Middle frontal gyrus (tissue), 1 donor: ENCODE results near the gene GNA15.

Experiments
- DNase-seq: peaks from one replicate; pipeline ENCODE4 v3.0.0-alpha.2; 2015; ENCODE audit warnings: low spot score; ENCODE audit errors: extremely low spot score

GNA15 gene

DNA sequence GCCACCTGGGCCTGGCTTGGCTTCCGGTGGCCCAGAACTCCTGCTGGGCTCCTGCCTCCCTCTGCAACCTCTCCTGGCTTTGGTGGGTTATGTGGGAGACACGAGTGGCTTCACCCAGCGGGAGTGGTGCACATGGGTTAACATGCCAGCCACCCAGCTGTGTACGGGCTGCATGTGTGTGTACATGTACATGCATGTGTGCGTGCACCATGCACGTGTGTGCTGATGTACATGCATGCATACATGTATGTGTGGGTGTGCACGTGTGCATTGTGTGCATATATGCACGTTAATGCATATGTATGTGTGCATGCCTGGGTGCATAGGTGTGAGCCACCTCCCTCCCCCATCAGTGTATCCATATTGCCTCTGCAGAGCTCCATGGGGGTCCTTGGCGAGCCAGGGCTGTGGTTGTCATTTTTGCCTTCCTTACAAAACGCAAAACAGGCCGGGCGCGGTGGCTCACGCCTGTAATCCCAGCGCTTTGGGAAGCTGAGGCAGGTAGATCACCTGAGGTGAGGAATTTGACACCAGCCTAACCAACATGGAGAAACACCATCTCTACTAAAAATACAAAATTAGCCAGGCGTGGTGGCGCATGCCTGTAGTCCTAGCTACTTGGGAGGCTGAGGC, 29.2 kb upstream of the GNA15 start:
- DNase-seq, result no peak

DNA sequence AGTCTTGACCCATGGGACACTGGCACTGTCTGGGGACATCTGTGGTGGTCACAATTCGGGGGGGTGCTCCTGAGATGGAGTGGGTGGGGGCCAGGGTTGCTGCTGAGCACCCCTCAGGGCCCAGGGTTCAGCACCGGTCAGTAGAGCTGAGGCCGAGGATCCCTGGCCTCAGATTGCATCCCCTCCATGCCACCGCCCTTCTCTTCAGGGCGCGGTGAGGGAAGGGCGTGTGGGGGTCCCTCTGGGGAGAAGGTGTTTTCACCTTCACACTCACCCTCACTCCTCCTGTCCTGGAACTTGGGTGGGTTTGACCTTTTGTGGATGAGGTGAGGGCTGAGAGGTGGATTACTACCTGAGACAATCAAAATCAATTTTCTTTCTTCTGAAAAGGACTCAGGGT, 28.2 kb upstream of the GNA15 start:
- no peak for DNase-seq

GRCh38 chr19:3108775-3109174, 27.1 kb upstream of the GNA15 start:
- DNase-seq, result no peak

GRCh38 chr19:3109491-3109890, 26.3 kb upstream of the GNA15 start:
- DNase-seq, result no peak

DNA sequence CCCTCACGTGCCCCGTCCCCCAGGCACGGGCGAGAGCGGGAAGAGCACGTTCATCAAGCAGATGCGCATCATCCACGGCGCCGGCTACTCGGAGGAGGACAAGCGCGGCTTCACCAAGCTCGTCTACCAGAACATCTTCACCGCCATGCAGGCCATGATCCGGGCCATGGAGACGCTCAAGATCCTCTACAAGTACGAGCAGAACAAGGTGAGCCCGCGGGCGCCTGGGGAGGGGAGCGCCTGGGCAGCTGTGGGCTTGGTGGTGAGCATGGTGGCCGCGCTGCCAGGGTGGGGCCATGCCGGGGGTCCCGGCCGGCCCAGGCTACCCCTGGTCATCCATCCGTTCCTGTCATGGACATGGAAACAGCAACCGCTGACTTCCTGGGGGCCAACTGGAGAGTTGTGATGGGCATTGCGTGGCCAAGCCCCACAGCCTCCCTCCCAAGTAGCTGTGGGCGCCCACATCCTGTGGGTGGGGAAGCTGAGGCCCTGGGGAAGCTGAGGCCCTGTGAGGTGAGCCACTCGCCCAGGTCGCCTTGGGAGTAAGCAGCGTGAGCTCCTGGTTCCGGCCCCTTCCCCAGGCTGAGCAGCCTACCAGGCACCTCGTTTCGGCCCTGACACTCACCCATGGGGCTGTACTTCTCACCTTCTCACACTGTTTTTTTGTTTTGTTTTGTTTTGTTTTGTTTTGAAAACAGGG, 25.6 kb upstream of the GNA15 start:
- no peak for DNase-seq

- no peak for DNase-seq
These were observed 24.1 kb upstream of the GNA15 start for GRCh38 chr19:3111586-3112247.

DNA sequence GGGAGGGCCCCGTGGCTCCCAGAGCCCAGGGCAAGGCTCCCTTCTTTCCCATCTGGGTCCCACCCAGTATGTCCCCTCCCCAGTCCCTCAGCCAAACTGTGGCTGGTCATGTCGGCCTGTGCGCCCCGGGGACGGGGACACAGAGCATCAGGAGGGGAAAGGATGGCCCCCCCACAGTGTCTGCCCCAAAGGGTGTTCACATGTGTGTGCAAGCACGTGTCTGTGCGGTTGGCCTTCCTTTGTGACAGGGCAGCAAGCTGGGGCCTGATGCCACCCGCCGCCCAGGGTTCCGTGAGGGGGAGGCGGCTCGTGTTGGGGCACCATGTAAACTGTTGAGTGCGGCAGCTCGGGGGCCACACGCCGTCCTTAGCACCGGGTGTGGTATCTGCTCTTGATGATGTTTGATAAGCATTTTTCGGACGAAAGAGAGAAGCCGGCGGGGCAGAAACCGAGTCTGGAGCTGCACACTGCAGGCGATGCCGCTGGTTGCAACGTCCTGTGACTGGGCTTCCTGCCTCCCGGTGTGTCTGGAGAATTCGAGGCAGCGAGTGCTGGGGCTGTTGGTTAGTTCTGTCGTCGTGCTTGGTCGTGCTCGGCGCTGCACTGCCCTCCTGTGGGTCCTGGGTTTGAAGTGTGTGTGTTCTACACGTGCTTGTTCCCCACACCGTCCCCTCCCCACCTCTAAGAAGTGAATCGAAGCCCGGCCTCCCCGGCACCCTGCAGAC, 23.3 kb upstream of the GNA15 start:
- DNase-seq, result no peak

DNA sequence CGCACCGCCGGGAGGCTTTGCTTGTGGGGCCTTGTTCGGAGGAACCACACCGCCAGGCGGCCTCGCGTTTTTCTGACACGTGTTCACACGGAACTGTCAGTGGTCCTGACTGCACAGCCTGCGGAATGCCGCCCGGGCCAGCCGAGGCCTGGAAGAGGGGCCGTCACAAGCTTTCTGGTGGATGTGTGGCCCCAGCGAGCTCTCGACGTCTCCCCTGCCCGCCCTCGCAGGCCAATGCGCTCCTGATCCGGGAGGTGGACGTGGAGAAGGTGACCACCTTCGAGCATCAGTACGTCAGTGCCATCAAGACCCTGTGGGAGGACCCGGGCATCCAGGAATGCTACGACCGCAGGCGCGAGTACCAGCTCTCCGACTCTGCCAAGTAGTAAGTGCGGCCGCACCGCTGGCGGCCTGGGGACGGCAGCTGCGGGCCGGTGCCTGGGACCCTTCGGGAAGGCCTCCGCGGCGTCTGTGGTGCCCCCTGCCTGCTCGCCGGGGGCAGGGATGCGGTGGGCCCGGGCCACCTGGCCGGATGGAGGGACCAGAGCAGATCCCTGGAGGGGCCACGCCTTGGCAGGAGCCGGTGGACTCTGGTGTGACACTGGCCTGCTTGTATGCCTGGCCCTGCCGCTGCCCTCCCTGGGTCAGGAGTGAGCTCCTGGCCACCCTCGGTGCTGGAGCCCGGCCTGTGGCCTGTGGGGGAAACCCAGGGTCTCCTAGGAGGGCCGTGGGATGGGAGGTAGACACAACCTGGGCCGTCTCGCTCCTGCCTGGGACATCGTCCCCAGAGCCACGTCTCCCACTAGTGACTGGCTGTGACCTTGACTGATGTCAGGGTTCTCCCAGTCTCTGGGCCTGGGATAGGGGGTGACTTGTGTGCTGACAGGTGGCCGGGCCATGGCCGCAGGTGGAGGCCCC, 22.5 kb upstream of the GNA15 start:
- no peak for DNase-seq

GRCh38 chr19:3114018-3114726, 21.7 kb upstream of the GNA15 start:
- no peak for DNase-seq

- DNase-seq, result no peak
These were observed 21.0 kb upstream of the GNA15 start for GRCh38 chr19:3114811-3115210.

DNA sequence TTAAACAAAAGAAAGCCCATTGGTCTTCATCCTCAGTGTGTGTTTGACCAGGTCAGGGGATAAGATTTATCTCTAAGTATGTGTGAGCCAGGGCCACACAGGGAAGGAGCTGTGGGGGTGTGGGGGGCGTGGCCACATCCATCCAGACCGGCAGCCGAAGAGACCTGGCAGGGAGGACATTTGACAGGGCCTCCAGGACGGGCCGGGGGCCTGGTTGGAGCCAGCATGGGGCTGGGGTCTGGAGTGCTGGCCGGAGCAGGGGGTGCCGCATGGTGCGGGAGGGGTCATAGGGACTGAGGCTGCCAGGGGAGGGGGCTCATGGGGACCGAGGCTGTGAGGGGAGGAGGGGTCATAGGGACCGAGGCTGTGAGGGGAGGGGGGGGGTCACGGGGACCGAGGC, 20.4 kb upstream of the GNA15 start:
- no peak for DNase-seq

GRCh38 chr19:3115916-3116602, 19.8 kb upstream of the GNA15 start:
- no peak for DNase-seq

DNA sequence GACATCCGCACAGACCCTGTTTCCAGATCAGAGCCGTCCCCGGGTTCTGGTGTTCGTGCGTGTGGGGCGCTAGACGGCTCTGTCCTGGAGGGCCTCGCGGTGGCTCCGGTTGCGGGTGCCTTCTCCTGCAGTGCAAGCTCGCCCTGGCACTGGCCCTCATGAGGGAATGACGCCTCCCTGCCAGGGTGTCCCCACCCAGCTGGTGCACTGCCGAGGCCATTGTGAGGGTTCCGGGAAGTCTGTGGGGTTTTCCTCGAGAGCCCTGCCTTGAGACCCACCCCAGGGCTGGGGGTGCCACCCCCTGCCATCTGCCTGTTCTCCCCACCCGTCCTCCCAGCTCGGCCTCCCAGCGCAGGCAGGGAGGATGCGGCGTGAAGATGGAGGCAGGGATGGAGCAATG, 19.2 kb upstream of the GNA15 start:
- DNase-seq, result no peak

GRCh38 chr19:3117716-3118115, 18.1 kb upstream of the GNA15 start:
- no peak for DNase-seq

DNA sequence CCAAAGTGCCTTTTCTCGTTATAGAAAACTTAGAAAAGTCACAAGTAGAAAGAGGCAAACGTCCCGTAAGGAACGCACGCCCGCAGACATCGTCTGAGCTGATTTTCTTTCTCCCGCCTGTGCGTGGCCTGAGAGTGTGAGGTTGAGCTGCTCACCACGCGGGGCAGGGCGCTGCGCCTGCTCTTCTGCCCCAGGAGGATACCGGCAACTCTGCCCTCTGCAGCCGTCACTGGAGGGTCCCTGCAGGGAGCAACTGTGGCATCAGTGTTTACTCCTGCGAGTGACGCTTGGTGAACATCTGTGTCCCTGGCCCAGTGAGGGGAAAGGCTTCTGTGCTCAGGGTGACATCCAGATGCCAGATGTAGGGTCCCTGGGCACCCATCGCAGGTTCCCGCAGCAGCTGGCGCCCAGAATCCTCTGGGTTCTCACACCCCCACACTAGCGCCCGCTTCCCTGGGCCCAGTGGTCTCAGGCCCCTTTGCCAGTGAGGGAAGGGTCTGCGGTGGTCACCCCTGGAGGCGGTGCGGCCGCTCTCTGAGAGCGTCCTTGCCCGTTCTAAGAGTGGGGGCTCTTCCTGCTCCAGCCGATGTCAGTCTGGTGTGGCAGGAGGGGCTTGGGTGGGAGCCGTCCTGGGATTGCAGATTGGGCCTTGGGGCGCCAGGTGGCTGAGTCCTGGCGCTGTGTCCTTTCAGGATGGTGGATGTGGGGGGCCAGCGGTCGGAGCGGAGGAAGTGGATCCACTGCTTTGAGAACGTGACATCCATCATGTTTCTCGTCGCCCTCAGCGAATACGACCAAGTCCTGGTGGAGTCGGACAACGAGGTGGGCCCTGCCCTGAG, 17.4 kb upstream of the GNA15 start:
- DNase-seq, result no peak

- no peak for DNase-seq
These were observed 16.7 kb upstream of the GNA15 start for GRCh38 chr19:3119071-3119595.

DNA sequence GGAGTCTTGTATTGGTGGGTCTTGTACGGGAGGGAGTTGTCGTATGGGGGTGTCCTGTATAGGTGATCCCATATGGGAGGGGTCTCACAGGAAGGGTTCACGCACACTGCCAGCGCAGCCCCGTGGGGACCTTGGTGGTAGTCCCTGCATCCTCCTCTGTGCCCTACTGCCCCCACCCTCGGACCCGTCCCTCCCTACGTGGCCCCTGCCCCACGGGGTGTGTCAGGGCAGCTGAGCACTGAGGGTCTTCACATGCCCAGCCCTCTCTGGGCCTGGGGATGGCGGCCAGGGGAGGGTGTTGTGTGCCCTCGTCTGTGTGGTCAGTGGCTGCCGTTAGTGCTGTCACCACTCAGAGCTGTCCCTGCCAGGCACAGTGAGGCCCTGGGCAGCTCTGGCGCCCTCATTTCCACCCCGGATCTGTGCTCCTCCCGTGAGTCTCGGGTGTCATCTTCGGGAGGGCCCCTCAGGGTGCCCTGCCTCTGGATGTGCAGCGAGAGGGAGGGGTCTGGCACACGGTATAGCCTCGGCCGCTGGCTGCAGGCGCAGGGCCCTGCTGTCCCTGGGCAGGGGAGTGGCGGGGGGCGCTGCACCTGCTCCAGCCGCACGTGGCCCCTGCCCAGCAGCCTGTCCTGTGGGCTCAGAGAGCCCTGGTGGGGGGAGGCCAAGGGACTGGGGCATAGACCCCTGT, 16.0 kb upstream of the GNA15 start:
- DNase-seq, result no peak

DNA sequence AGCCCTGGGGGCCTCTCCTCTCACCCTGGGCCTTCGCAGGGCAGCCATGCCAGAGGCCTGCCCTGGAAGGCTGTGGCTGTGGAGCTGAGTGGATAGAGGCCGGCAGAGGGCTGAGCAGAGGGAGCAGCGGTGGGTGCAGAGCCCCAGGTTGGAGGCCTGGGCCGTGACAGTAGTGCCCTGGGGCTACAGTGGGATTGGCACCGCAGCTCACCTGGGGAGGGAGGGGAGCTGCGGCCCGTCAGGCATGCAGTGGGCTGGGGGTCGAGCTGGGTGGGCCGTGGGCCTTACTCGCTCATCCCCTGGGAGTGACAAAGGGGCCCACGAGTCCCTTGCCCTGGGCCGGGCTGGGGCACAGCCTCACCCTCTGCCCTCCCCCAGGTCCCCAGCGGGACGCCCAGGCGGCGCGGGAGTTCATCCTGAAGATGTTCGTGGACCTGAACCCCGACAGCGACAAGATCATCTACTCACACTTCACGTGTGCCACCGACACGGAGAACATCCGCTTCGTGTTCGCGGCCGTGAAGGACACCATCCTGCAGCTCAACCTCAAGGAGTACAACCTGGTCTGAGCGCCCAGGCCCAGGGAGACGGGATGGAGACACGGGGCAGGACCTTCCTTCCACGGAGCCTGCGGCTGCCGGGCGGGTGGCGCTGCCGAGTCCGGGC, 15.1 kb upstream of the GNA15 start:
- no peak for DNase-seq
